Gastrocnemius medialis (tissue), 4 donors: ENCODE results near the gene SIGLEC7.

Source experiments
- POLR2A ChIP-seq, 2 donors: fragments of 450-650 bp; IDR thresholded peaks; one replicate each; pipeline ENCODE4 v1.6.1; 2017; ENCODE audit warnings: antibody characterized with exemption in 2 of 2, mild to moderate bottlenecking in 2 of 2, moderate library complexity in 2 of 2
- TF ChIP-seq, protein P1 (sequence below), 5 experiments: fragments of 450-650 bp in 3 of 5; fragments of 200-600 bp in 2 of 5; sonication (generic) in 2 of 5; IDR thresholded peaks in 4 of 5; conservative IDR thresholded peaks in 1 of 5; 1 replicate in 4 of 5; 2 replicates in 1 of 5; pipeline ENCODE4 v1.5.1; 2016 to 2019; ENCODE audit warnings: antibody characterized with exemption in 5 of 5, mild to moderate bottlenecking in 3 of 5, moderate library complexity in 3 of 5

DNA sequence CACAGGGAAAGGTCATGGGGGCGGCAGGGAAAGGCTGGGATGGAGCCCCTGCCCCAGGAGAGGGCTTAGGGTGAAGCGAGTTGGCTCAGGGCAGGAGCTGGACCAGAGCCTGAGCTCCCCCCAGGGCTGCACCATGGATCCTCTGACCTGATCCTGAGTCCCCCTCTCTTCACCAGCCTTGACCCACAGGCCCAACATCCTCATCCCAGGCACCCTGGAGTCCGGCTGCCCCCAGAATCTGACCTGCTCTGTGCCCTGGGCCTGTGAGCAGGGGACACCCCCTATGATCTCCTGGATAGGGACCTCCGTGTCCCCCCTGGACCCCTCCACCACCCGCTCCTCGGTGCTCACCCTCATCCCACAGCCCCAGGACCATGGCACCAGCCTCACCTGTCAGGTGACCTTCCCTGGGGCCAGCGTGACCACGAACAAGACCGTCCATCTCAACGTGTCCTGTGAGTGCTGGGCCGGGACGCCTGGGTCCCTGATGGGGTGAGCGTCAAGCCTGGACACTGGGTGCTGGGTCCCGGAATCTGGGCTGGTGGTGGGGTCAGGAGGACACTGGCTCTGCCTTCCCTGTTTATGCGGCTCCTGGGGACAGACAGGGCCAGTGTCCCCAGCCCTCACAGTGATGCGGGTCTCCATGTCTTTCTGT is 16.6 kb upstream of the SIGLEC7 start:
- no peak for TF ChIP-seq POLR2A (IDR thresholded peaks at IDR 0.05)
- TF ChIP-seq, protein P1, sequence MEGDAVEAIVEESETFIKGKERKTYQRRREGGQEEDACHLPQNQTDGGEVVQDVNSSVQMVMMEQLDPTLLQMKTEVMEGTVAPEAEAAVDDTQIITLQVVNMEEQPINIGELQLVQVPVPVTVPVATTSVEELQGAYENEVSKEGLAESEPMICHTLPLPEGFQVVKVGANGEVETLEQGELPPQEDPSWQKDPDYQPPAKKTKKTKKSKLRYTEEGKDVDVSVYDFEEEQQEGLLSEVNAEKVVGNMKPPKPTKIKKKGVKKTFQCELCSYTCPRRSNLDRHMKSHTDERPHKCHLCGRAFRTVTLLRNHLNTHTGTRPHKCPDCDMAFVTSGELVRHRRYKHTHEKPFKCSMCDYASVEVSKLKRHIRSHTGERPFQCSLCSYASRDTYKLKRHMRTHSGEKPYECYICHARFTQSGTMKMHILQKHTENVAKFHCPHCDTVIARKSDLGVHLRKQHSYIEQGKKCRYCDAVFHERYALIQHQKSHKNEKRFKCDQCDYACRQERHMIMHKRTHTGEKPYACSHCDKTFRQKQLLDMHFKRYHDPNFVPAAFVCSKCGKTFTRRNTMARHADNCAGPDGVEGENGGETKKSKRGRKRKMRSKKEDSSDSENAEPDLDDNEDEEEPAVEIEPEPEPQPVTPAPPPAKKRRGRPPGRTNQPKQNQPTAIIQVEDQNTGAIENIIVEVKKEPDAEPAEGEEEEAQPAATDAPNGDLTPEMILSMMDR (IDR thresholded peaks at IDR 0.05 in 4 of 5, conservative IDR thresholded peaks at IDR 0.05 in 1 of 5) = no peak
